ENCODE measurements around the gene SPECC1.
"Not testable (repeated sequence)": the region's sequence is repeated elsewhere in the genome, so short reads cannot be mapped to it uniquely, and the experiment has no call there.

The SPECC1 gene

DNA sequence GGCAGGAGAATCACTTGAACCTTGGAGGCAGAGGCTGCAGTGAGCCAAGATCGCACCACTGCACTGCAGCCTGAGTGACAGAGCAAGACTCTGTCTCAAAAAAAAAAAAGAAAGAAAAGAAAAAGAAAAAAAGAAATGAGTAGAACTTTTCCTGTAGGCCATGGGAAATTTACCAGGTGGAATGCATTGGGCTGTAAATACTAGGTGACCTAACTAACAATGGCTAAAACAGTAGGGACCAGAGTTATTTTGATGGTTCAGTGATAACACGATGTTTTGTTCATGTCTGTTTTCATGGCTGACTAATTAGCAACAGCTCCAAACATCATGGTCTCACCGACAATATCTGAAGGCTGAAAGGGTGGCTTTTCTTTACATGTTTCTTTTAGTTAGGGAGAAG lies 318.6 kb downstream of the SPECC1 start:
- not testable (repeated sequence) for DNase-seq

DNA sequence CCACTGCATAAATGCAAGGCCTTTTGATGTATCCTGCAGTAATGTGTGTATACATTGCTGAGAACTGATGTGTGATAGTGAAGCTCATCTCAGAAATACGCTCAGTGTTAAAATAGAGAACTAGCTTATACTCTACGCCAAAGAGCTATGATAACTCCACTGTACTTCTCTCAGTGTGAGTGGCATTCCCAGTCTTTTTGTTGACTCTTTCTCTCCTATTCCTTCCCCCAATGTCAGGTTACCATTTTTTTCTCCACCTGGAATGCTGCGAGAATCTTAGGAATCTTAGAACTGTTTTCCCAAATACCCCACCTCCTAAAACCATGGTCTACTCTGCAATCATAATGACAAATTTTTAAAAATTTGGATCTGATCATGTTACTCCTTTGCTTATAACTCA lies 342.2 kb downstream of the SPECC1 start:
- DNase-seq = not testable (repeated sequence)

DNA sequence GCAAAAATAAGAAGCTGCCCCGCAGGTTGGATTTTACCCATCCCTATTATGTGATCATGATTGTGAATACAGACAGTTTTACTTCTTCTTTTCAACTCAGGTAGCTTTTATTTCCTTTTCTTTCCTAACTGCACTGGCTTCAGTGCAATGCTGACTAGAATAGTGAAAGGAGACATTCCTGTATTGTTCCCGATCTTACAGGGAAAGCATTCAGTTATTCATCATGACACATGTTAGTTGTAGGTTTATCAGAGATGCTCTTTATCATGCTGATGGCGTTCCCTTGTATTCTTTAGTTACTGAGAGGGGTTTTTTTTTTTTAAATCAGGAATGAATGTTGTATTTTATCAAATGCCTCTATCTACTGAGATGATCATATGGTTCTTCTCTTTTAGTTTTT lies 343.4 kb downstream of the SPECC1 start:
- not testable (repeated sequence) for DNase-seq

DNA sequence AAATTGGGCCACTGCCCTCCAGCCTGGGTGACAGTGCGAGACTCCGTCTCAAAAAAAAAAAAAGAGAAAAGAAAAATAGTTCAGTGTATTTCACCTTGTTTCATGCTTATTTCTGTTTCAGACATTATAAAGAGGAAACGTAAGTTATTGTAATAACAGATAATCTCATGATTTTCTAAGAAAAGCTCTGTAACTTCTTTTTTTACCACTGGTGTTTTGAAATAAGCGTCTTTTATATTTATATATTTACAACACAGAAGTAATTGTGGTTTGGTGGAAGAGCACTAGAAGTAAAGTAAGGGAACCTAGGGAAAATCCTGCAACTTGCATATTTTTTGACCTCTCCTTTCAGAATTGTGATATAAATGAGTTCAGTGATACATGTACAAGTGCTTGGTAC lies 354.7 kb downstream of the SPECC1 start:
- DNase-seq = not testable (repeated sequence)

Data from amniotic stem cell (primary cell).